ENCODE measurements around the gene SLC16A5.
A peak's percentile ranks its signal among the peaks of the same experiment; 100 is the strongest.
"Not testable (repeated sequence)": the region's sequence is repeated elsewhere in the genome, so short reads cannot be mapped to it uniquely, and the experiment has no call there.

Gene SLC16A5

DNA sequence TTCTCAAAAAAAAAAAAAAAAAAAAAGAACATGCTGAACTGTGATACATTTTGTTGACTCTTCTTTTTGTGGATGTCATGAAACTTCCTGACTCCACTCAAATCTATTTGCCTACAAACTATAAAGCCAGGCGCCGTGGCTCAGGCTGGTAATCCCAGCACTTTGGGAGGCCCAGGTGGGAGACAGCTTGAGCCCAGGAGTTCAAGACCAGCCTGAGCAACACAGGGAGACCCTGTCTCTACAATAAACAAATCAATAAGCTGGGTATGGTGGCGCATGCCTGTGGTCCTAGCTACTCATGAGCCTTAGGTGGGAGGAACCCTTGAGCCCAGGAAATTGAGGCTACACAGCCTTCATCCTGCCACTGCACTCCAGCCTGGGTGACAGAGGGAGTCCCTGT is 45.2 kb downstream of the SLC16A5 start:
- no peak for DNase-seq (ENCODE audit: low read depth in 3 of 3)

DNA sequence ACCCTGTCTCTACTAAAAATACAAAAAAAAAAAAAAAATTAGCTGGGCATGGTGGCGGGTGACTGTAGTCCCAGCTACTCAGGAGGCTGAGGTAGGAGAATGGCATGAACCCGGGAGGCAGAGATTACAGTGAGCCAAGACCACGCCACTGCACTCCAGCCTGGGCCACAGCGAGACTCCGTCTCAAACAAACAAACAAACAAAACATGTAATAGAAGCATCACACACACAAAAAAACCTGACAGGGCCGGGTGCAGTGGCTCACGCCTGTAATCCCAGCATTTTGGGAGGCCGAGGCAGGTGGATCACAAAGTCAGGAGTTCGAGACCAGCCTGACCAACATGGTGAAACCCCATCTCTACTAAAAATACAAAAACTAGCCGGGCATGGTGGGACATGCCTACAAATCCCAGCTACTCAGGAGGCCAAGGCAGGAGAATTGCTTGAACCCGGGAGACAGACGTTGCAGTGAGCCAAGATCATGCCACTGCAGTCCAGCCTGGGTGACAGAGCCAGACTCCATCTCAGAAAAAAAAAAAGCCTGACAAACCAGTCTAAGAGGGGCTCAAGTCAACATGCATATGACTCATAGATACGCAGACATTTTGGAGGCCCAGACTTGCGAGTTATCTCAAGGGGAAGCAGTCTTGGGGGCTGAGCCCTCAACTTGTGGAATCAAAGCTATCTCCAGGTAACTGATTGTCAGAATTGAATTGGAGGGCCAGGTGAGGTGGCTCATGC is 46.0 kb downstream of the SLC16A5 start:
- DNase-seq (ENCODE audit: low read depth in 3 of 3): not testable (repeated sequence)

DNA sequence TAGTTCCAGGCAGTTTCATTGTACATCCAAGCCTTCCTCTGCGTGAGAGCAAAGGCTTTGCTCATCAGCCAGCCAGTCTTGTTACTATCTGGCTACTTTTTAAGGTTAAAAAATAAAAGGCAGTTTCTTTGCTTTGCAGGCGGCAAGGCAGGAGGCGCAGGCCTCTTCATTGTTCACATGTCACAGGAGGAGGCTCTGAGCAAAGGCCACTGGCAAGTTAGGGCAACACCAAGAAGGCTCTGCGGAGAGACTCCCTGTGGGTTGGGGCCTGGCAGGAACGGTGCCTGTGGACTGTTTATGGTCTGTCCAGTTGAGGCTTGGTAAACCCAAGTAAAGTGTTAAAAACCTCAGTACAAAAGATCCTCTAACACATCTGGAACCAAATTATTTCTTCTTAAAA is 47.7 kb downstream of the SLC16A5 start:
- no peak for DNase-seq (ENCODE audit: low read depth in 3 of 3)

DNA sequence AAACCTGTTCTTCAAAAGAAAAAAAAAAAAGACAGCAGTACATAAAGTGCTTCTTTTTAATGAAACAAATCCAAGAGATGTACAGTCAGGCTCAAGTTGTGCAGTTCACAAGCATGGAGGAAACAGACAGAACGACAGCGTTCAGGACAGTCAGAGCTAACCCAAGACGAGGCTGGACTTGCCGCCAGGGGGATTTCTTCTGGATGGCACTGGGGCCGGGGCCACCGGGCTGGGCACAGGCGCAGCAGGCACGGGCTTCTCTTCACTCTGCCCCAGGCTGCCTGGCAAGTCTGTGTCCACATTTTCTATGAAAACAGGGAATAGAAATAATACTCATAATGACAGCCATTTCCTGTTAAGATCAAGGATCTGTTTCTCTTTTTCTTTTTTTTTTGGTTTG is 48.2 kb downstream of the SLC16A5 start:
- DNase-seq (ENCODE audit: low read depth in 3 of 3): no peak

DNA sequence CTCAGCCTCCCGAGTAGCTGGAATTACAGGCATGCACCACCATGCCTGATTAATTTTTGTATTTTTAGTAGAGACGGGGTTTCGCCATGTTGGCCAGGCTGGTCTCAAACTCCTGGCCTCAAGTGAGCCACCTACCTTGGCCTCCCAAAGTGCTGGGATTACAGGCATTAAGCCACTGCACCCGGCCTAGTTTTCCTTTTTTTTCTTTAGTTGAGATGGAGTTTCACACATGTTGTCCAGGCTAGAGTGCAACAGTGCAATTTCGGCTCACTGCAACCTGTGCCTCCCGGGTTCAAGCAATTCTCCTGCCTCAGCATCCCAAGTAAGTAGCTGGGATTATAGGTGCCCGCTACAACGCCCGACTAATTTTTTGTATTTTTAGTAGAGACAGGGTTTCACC is 50.0 kb downstream of the SLC16A5 start:
- not testable (repeated sequence) for DNase-seq (ENCODE audit: low read depth in 3 of 3)

DNA sequence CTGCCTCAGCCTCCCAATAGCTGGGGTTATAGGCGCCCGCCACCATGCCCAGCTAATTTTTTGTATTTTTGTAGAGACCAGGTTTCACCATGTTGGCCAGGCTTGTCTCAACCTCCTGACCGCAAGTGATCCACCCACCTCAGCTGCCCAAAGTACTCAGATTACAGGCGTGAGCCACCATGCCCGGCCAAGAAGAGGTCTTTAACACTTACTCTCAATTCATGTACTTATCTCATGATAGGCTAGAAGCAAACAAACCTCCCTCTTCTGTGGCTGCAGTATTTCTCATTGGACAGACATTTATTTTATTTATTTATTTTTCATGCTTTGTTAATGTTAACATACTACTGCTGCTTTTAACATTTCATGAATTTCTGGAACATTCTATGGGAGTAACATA is 50.8 kb downstream of the SLC16A5 start:
- no peak for DNase-seq (ENCODE audit: low read depth in 3 of 3)

DNA sequence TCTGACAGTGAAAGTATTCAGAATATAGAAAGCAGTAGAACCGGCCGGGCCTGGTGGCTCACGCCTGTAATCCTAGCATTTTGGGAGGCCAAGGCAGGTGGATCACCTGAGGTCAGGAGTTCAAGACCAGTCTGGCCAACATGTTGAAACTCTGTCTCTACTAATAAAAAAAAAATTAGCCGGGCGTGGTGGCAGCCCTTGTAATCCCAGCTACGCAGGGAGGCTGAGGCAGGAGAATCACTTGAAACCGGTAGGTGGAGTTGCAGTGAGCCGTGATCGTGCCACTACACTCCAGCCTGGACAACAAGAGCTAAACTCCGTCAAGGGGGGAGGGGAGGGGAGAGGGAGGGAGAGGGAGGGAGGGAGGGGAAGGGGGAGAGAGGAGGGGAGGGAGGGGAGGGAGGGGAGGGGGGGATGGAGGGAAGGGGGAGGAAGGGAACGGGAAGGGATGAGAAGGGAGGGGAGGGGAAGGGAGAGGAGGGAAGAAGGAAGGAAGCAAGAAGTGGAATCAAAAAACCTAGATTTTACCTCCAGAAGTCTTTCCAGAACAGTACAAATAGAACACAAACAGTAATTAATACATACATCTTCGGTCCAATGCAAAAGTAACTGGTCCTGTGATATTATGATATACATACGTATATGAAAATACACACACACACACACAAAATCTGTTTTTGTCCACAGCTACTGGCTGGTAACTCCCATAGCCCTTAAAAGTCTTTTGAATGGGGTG is 54.6 kb downstream of the SLC16A5 start:
- DNase-seq (ENCODE audit: low read depth in 3 of 3): no peak

DNA sequence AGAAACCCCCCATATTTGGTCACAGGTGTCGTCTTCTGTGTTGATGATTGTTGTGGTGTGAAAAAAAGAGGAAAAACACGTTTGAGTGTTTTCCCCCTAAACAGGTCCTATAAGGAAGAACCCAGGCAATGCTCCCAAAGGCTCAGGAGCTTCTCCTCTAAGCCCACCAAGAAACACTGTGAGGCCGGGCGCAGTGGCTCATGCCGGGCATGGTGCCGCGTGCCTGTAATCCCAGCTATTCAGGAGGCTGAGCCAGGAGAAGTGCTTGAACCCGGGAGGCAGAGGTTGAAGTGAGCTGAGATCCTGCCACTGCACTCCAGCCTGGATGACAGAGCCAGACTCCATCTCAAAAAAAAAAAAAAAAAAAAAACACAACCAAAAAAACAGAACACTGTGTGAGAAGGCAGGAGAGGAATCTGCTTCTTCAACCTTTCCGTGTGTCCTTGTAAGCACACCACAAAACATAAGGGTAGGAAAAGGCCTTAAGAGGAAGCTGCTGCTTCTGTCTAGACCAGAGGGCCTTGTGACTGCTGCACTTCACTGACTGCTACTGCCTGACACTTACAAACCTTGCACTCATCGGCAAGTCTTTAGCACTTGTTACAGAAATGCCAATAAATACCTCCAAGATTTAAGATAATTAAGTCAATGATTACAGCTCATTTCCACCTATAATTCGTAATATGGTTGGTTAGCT is 57.2 kb downstream of the SLC16A5 start:
- no peak for DNase-seq (ENCODE audit: low read depth in 3 of 3)

DNA sequence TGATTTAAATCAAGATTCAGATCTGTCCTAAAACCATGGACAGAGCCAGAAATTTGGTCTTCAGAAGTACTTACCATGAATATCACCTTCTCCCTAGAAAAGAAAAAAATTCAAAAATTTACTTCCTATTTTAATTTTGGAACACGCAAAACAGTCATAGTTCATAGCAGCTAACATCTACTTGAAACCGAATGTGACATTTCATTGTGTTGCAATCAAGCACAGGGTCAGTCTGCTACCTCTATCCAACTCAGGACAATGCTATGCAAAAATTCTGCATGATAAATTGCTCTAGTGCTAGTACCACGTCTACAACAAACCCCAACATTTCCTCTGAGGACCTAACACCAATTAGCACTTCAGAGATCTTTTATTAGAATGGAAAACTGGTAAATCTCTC is 58.8 kb downstream of the SLC16A5 start:
- DNase-seq (ENCODE audit: low read depth in 3 of 3): no peak

DNA sequence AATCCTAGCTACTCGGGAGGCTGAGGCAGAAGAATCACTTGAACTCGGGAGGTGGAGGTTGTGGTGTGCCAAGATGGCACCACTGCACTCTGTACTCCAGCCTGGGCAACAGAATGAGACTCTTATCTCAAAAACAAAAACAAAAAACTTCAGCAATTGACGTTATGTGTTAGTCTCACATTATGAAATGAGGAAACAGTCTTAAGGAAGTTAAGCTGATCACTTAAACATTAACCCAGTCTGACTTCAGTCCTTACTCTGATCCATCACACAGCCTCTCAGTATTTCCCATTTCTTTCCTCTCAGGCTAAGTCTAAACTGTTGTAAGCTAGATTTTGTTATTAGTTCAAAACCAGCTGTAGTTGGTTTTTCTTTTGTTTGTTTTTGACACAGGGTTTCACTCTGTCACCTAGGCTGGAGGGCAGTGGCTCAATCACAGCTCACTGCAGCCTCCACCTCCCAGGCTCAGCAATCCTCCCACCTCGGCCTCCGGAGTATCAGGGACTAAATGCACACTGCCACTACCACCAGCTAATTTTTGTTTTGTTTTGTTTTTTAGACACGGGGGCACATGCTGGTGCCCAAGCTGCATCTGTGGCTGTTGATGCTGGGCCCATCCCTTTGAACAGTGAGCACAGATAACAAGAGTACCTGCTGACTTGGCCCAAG is 60.3 kb downstream of the SLC16A5 start:
- DNase-seq (ENCODE audit: low read depth in 3 of 3): no peak

DNA sequence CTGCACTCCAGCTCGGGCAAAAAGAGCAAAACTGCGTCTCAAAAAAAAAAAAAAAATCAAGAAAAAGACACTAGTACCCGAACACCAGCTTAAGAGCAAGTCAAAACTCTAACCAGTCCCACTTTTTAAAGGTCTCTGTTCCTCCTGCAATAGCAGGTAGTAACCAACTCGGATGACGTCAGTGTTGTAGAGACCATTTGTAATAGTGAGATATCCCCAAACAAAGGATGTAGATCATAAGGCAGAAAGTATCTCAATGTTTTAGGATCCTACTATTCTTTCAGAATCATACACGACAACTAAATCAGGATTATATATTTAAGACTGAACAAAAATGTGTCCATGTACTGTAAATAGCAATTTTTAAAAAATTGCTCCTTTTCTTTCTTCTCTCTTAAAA is 64.2 kb downstream of the SLC16A5 start:
- no peak for DNase-seq (ENCODE audit: low read depth in 3 of 3)

DNA sequence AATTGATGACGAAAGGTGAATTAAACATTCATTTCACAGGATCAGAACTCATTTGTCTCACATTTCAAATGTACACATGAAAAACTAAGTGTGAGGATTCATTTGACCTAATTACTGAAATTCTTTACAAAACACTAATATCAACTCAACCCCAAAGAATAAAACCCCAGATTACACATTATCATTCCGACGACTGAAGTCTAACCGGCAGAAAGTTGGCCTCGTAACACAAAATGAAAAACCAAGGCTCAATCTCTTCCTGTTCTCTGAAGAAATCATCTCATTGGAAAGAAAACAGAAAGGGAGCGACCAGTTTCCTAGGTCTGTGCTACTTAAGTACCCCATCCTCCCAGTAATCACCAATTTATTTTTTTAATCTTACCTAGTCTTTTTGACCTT is 64.8 kb downstream of the SLC16A5 start:
- no peak for DNase-seq (ENCODE audit: low read depth in 3 of 3)

DNA sequence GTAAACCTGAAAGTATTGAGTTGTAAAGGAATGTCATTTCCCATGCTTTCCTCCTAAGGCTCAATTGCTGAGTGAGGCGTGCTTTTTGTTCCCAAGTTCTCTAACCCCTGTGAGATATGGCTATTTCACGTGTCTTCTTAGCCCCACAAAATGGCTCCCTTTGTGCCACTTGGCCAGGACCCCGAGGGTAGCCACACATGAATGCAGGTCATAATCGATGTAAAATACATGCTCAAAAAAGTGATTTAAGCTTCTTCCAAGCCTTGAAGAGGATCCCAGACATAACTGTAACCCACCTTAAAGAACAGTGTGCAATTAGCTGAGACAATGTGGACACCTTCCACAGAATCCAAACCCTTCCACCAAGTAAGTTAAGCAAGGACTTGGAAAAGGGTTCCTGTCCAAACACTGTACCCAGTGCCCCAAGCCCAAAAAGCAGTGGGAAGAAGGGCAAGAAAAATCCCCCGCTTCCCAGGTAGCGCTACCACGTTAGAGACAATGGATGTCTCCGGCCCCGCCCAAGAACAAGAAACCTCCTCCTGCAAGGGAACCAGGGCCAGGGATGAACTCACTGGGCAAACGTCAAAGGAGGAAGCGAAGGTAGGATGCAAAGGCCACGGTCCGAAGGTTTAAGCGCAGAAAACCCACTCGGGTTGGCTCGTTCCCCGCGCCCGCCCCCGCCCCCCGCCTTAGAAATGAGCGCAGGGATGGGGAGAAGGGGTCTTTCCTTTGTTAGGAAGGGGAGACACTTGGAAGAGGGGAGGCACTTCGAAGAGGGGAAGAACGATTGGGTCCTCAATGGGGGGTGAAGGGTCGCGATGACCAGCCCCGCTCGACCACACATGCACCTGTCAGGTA is 65.4 kb downstream of the SLC16A5 start:
- no peak for DNase-seq (ENCODE audit: low read depth in 3 of 3)

DNA sequence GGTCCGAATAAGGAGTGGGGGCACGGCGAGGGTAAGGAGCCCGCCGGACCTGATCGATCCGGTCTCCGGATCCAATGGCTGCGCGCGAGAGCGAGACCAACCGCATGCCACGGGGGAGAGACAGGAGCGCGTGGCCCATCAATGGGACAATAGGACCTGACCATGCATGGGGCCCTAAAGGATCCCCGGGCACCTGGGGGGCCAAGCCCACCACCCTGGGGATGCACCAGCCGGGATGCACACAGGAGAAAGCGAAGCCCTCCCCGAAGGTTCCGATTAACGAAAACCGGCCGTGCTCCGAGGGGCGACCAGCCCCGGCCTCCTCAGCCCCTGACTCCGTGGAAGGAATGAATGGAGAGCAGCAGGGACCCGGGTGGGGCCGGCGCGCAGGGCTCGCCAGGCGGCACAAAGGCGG is 66.0 kb downstream of the SLC16A5 start:
- no peak for DNase-seq (ENCODE audit: low read depth in 3 of 3)

DNA sequence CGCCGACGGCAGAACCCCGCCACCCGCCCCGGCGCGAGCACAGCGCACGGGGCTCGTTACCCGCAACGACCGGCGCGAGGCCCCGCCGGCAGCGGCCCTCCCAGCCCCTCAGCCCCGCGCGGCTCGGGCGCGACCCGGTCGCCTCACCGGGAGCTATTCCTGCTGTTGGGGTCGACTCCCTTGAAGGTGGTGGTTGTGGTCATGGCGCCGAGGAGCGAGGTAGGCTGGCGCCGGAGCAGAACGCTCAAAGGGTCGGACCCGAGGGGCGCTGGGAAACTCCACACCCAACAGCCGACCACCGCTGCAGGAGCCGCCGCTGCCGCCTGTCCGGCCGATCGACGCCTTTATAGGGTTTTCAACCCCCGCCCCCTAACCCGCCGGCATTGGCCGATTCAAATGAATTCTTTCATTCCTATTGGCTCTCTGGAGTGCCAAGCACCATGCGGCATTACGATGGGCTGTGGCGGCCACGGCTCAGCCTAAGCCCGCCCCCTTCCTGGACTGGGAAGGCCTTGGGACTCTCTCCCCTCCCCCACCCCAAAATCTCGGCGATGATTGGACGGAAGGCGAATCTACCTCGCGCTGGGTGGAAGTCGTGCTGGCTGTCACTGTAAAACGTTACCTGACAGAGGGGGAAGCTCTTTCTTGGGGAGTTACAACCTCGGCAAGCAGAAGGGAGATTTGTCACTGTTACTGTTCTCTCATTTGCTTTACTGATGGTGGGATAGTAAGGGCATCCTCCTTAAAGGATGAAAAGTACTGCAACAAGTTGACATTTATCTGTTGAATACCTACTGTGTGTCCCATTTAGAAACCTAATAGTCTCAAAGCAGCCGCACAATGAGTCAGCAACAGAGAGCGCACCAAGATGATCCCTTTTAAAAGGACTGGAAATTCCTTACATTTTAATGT is 66.7 kb downstream of the SLC16A5 start, which contains the start of gene JPT1:
Gene JPT1, minus strand, starts transcription at position 318 of the 912 bp plus-strand sequence. Its CDS starts 115 bp downstream, at position 203.
- peak; percentile 95 to 97 (median 95) for DNase-seq (ENCODE audit: low read depth in 3 of 3)

DNA sequence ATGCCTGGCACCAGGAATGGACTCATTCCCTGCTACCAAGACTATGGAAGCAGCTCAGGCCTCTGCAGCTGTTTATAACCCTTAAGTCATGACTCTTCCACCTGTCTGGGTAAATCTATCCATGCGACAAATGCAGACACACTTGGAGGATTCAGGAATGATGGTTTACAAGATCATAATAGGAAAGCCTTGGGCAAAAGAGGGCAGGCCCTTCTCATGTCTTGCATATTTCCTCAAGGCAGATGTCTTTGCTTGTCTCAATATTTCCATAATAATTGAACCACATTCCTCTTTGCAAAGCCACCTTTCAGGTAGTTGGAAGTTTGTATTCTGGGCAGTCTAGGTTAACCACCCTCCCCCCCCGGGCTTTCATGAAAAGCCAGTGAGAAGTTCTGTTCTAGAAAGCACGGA is 67.4 kb downstream of the SLC16A5 start:
- no peak for DNase-seq (ENCODE audit: low read depth in 3 of 3)
